OCI-LY1 (cell line): ENCODE measurements around the gene POC1A.

Source experiments
- H2AFZ ChIP-seq: fragments of 200-600 bp; sonication (generic), shearing (Covaris generic); 2 replicates; pipeline ENCODE4 v1.6.0; 2014; ENCODE audit warnings: antibody characterized with exemption, mild to moderate bottlenecking, low read length
- H3F3A ChIP-seq: fragments of 200-600 bp; sonication (generic), shearing (Covaris generic); 2 replicates; pipeline ENCODE4 v1.6.0; 2014; ENCODE audit warnings: mild to moderate bottlenecking, antibody characterized with exemption, low read length, moderate library complexity; ENCODE audit not compliant: insufficient read depth
- H3K27ac ChIP-seq: fragments of 200-600 bp; sonication (generic); 2 replicates; pipeline ENCODE4 v1.5.1; 2014; ENCODE audit warnings: low read length, mixed run types, mild to moderate bottlenecking, low read depth; ENCODE audit not compliant: poor library complexity, severe bottlenecking
- H3K27me3 ChIP-seq: fragments of 200-600 bp; sonication (generic); 2 replicates; pipeline ENCODE4 v1.6.0; 2014; ENCODE audit warnings: antibody characterized with exemption, mild to moderate bottlenecking, low read length, moderate library complexity; ENCODE audit not compliant: insufficient read depth
- H3K36me3 ChIP-seq: fragments of 200-600 bp; sonication (generic); 2 replicates; pipeline ENCODE4 v1.6.1; 2014; ENCODE audit warnings: mild to moderate bottlenecking, antibody characterized with exemption, low read length, moderate library complexity, mixed read lengths; ENCODE audit not compliant: insufficient read depth
- H3K4me1 ChIP-seq: fragments of 200-600 bp; sonication (generic); 2 replicates; pipeline ENCODE4 v1.5.1; 2014; ENCODE audit warnings: mild to moderate bottlenecking, low read length, moderate library complexity; ENCODE audit not compliant: insufficient read depth, severe bottlenecking
- H3K4me2 ChIP-seq: fragments of 200-600 bp; sonication (generic), shearing (Covaris generic); 2 replicates; pipeline ENCODE4 v1.6.1; 2014; ENCODE audit warnings: low read length
- H3K4me3 ChIP-seq: fragments of 200-600 bp; sonication (generic); 2 replicates; pipeline ENCODE4 v1.5.1; 2014; ENCODE audit warnings: low read length, low read depth, mild to moderate bottlenecking, mixed read lengths; ENCODE audit not compliant: poor library complexity, severe bottlenecking
- H3K79me2 ChIP-seq: fragments of 200-600 bp; shearing (Covaris generic); 2 replicates; pipeline ENCODE4 v1.6.1; 2016; ENCODE audit warnings: mixed run types, low read length, mixed read lengths; ENCODE audit not compliant: insufficient read depth
- H3K9ac ChIP-seq: fragments of 200-600 bp; sonication (generic), shearing (Covaris generic); 2 replicates; pipeline ENCODE4 v1.6.1; 2014; ENCODE audit warnings: mild to moderate bottlenecking, low read length, mixed read lengths
- H3K9me2 ChIP-seq: fragments of 200-600 bp; sonication (generic), shearing (Covaris generic); 2 replicates; pipeline ENCODE4 v1.6.1; 2014; ENCODE audit warnings: low read depth, mild to moderate bottlenecking, low read length, mixed read lengths
- H3K9me3 ChIP-seq: fragments of 200-600 bp; shearing (Covaris generic); 2 replicates; pipeline ENCODE4 v1.6.1; 2014; ENCODE audit warnings: low read length, mixed read lengths
- H4K20me1 ChIP-seq: fragments of 200-600 bp; sonication (generic), shearing (Covaris generic); 2 replicates; pipeline ENCODE4 v1.6.0; 2016; ENCODE audit warnings: mild to moderate bottlenecking, low read length; ENCODE audit not compliant: insufficient read depth
- EZH2 ChIP-seq: fragments of 200-600 bp; sonication (generic), shearing (Covaris generic); IDR thresholded peaks from 2 replicates; pipeline ENCODE4 v1.8.0; 2017; ENCODE audit warnings: borderline replicate concordance, mixed run types, mild to moderate bottlenecking, antibody characterized with exemption, low read length, moderate library complexity, mixed read lengths
- TF ChIP-seq, protein P1 (sequence below): fragments of 200-600 bp; sonication (generic), shearing (Covaris generic); IDR thresholded peaks from 2 replicates; pipeline ENCODE4 v1.5.1; 2017; ENCODE audit warnings: mild to moderate bottlenecking, antibody characterized with exemption, low read length, moderate library complexity, mixed read lengths

The POC1A gene

GRCh38 chr3:52083556-52084087 lies 70.6 kb downstream of the POC1A start:
- Histone ChIP-seq H4K20me1 (no peaks in the 10 kb centered on the region), H3K9me3 (no peaks in the 10 kb centered on the region), H3K9ac (no peak overlapping the region), H3K4me3 (no peak overlapping the region), H3K36me3 (no peaks in the 10 kb centered on the region), H3K4me1 (no peaks in the 10 kb centered on the region), H2AFZ (no peak overlapping the region), H3K27me3 (no peaks in the 10 kb centered on the region), H3F3A (no peaks in the 10 kb centered on the region), H3K9me2 (no peaks in the 10 kb centered on the region), H3K27ac (no peak overlapping the region), H3K79me2 (no peaks in the 10 kb centered on the region), H3K4me2 (no peak overlapping the region)
- TF ChIP-seq, protein P1, sequence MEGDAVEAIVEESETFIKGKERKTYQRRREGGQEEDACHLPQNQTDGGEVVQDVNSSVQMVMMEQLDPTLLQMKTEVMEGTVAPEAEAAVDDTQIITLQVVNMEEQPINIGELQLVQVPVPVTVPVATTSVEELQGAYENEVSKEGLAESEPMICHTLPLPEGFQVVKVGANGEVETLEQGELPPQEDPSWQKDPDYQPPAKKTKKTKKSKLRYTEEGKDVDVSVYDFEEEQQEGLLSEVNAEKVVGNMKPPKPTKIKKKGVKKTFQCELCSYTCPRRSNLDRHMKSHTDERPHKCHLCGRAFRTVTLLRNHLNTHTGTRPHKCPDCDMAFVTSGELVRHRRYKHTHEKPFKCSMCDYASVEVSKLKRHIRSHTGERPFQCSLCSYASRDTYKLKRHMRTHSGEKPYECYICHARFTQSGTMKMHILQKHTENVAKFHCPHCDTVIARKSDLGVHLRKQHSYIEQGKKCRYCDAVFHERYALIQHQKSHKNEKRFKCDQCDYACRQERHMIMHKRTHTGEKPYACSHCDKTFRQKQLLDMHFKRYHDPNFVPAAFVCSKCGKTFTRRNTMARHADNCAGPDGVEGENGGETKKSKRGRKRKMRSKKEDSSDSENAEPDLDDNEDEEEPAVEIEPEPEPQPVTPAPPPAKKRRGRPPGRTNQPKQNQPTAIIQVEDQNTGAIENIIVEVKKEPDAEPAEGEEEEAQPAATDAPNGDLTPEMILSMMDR: no peak
- TF ChIP-seq EZH2: no peak

DNA sequence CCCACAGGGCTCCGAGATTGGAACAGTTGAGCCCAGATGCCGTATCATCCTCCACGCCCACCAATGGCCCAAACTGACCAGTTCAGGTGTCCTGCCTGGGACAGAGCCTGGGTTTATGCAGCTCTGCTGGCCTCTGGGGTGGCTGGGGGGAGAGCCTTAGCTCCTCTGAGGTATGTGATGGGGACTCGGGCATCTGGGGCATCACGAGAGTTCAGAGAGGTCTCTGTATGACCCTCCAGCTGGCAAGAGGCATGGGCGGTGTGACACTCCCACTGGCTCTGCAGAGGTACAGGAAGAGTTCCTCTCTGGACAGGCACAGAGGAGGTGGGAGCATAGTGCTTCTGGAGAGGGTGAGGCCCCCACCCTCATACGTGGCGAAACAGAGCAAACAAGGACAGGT lies 71.3 kb downstream of the POC1A start:
- TF ChIP-seq, protein P1: no peak
- no peak for TF ChIP-seq EZH2
- H3K9me2 ChIP-seq: no peaks in the 10 kb centered on the region
- H3K27me3 ChIP-seq: no peaks in the 10 kb centered on the region
- no peaks in the 10 kb centered on the region for H3K79me2 ChIP-seq
- H3K36me3 ChIP-seq: no peaks in the 10 kb centered on the region
- H2AFZ ChIP-seq: no peak overlapping the region
- H3K9ac ChIP-seq: no peak overlapping the region
- H3K4me3 ChIP-seq: no peak overlapping the region
- H3K9me3 ChIP-seq: no peaks in the 10 kb centered on the region
- H4K20me1 ChIP-seq: no peaks in the 10 kb centered on the region
- no peak overlapping the region for H3K4me2 ChIP-seq
- H3K27ac ChIP-seq: no peak overlapping the region
- no peaks in the 10 kb centered on the region for H3F3A ChIP-seq
- H3K4me1 ChIP-seq: no peaks in the 10 kb centered on the region

DNA sequence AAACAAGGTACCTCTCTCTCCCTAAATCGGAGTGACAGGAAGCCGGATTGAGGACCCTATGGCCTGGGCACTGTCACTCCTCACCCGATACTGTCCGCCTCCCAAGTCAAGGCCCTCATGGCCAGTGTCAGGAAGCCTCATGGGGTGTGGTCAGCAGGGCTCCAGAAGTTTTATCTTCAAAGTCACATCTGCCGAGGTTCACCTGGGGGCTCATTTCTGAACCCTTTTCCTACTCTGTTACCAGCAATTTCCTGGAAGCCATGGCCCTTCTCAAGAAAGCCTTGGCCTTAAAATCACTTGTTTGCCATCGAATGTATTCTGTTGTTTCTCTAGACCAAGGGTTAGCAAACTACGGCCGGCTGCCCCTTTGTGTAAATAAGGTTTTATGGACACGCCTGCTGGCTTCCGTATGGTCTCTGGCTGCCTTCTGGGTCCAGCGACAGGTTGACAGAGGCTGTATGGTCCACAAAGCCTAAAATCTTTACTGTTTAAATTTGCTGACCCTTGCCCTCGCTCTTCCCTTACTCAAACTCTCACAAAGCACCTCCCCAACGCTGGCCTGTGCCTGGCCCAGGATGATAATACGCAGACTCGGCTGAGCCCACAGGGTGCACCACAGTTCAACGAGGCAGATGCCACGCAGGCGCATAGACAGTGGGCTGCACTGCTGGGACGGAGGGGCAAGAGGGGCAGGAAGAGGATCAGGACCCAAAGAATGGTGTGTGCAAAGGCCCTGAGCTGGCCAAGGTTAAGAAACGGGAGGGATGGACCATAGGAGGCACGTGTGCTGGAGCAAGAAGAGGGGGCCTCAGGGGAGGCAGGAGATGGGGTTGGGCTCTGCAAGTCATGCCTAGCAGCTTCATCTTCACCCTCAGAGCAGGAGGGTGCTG lies 73.1 kb downstream of the POC1A start:
- H3K27ac ChIP-seq: no peak overlapping the region
- H3K4me1 ChIP-seq: no peaks in the 10 kb centered on the region
- H3K27me3 ChIP-seq: no peaks in the 10 kb centered on the region
- H3K36me3 ChIP-seq: no peaks in the 10 kb centered on the region
- no peak overlapping the region for H3K4me3 ChIP-seq
- no peaks in the 10 kb centered on the region for H3K9me2 ChIP-seq
- H3K9me3 ChIP-seq: no peaks in the 10 kb centered on the region
- H2AFZ ChIP-seq: no peak overlapping the region
- TF ChIP-seq EZH2: no peak
- TF ChIP-seq, protein P1: no peak
- no peak overlapping the region for H3K9ac ChIP-seq
- no peak overlapping the region for H3K4me2 ChIP-seq
- H3K79me2 ChIP-seq: no peaks in the 10 kb centered on the region
- no peaks in the 10 kb centered on the region for H3F3A ChIP-seq
- no peaks in the 10 kb centered on the region for H4K20me1 ChIP-seq
